Measurements from ENCODE around the gene SERPINA4.

GRCh38 chr14:94515856-94516255, 45.4 kb upstream of the SERPINA4 start:
- TF ChIP-seq CTCF (IDR thresholded peaks at IDR 0.05; ENCODE audit: insufficient read depth, low read depth, low read length) (no peak), EZH2 (IDR thresholded peaks at IDR 0.05; ENCODE audit: insufficient read depth, low read length) (no peak)

Measured in astrocyte (in vitro differentiated cells and primary cell).